Endothelial cell (in vitro differentiated cells): Measurements from ENCODE around the gene NKD1. TPM values are rescaled to one million over a fixed set of nuclear protein-coding genes. Genes with fewer than 3 reads are reported as not detected.

Source experiments
- DNase-seq: peaks from one replicate; pipeline ENCODE4 v3.0.0; 2021; ENCODE audit warnings: low spot score
- H3K27ac Mint-ChIP-seq: one replicate; pipeline ENCODE4 v1.8.0; 2021; ENCODE audit warnings: mixed read lengths, inconsistent platforms; ENCODE audit not compliant: unreplicated experiment
- H3K27me3 Mint-ChIP-seq: one replicate; pipeline ENCODE4 v1.8.0; 2021; ENCODE audit warnings: mild to moderate bottlenecking, moderate library complexity, mixed read lengths, inconsistent platforms; ENCODE audit not compliant: unreplicated experiment
- H3K36me3 Mint-ChIP-seq: one replicate; pipeline ENCODE4 v1.8.0; 2021; ENCODE audit warnings: mild to moderate bottlenecking, low read depth, mixed read lengths, inconsistent platforms; ENCODE audit not compliant: unreplicated experiment
- H3K4me1 Mint-ChIP-seq: one replicate; pipeline ENCODE4 v1.8.0; 2021; ENCODE audit warnings: mild to moderate bottlenecking, mixed read lengths, inconsistent platforms; ENCODE audit not compliant: unreplicated experiment
- H3K4me3 Mint-ChIP-seq: one replicate; pipeline ENCODE4 v1.8.0; 2021; ENCODE audit warnings: mild to moderate bottlenecking, mixed read lengths, inconsistent platforms; ENCODE audit not compliant: unreplicated experiment
- H3K9me3 Mint-ChIP-seq: one replicate; pipeline ENCODE4 v1.8.0; 2021; ENCODE audit warnings: mixed read lengths, inconsistent platforms; ENCODE audit not compliant: unreplicated experiment
- CTCF ChIP-seq: fragments of 200-600 bp; sonication (generic); IDR thresholded peaks from one replicate; pipeline ENCODE4 v1.5.0; 2021; ENCODE audit warnings: antibody characterized with exemption; ENCODE audit not compliant: unreplicated experiment
- total RNA-seq: library from RNA; stranded (reverse); fragmentation: NEBNext Ultra II Directional; extraction: Animal tissue kit (Norgen Biotek cat#: 25700); gene quantifications from one replicate; pipeline ENCODE4 v1.2.1, GENCODE V29; 2021; ENCODE audit not compliant: unreplicated experiment

NKD1 gene
- total RNA-seq, 1 donor from 2014 or later: 2.4 TPM

GRCh38 chr16:50565428-50565827 lies 17.2 kb downstream of the NKD1 start:
- H3K4me3 Mint-ChIP-seq: no peak overlapping the region
- no peak for TF ChIP-seq CTCF
- no peaks in the 10 kb centered on the region for H3K4me1 Mint-ChIP-seq
- H3K9me3 Mint-ChIP-seq: no peaks in the 10 kb centered on the region
- DNase-seq: no peak
- H3K27me3 Mint-ChIP-seq: no peaks in the 10 kb centered on the region
- H3K27ac Mint-ChIP-seq: no peak overlapping the region
- no peaks in the 10 kb centered on the region for H3K36me3 Mint-ChIP-seq

DNA sequence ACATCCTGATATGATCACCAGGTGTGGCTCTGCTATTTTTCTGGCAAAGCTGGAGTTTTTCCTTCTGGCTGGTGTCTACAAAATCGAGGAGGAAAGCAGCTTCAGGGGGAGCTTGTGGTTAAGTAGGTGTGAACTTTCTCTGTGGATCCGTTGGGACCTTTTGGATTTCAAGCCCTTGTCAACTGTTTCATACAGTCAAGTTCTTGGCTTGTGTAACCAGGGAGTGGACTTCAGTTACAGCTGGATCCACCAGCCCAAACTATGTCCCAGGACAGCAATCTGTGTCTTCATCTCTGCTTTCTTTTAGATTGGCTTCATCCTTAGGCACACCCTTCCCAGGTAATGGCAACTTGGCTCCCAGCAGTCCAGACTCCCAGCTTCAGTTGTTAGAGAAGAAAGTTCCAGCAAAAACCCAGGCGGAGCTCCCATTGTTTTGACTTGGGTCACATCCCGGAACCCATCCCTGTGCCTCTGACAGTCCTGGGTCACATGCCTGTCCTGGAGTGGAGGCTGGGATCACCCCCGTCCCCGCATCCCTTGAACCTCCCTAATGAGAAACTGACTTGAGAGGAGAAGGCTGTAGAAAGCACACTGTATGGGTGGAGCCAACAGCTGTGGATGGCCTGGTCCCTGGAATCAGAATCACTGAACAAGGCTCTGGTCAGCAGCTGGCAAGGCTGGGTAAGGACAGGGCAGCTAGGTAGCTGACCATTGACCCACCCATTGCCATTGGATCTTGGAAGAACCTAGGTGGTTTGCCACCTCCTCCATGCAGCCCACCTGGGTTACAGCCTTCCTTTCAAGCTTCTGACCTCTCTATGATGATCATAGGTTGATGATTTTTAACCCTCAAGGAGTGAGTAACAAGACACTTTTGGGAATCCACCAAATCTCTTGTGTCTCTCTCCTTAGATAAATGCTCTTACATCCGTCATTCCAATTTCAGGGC lies 18.1 kb downstream of the NKD1 start:
- no peak for TF ChIP-seq CTCF
- H3K4me3 Mint-ChIP-seq: no peak overlapping the region
- no peaks in the 10 kb centered on the region for H3K36me3 Mint-ChIP-seq
- no peaks in the 10 kb centered on the region for H3K4me1 Mint-ChIP-seq
- H3K27me3 Mint-ChIP-seq: no peaks in the 10 kb centered on the region
- no peak overlapping the region for H3K27ac Mint-ChIP-seq
- DNase-seq: no peak
- no peaks in the 10 kb centered on the region for H3K9me3 Mint-ChIP-seq

DNA sequence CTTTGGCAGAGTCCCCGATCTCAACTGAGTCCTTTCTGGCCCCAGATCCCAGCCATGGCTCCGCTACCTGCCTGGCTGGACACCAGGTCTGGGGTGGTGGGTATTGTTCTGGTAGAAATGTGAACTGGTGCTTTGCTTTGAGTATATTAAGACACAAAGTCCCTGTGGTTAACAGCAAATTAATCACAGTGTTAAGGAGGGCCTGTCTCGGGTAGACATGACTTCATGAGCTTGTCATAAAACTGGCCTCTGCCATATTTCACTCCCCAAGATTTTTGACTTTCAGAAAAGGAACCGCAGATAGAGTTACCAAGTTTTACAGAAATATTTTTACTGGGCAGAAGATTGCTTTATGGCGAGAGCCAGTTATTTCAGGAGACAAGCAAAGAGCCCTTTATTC lies 19.5 kb downstream of the NKD1 start:
- no peak for TF ChIP-seq CTCF
- no peak for DNase-seq
- H3K27ac Mint-ChIP-seq: no peak overlapping the region
- no peaks in the 10 kb centered on the region for H3K36me3 Mint-ChIP-seq
- H3K4me1 Mint-ChIP-seq: no peaks in the 10 kb centered on the region
- H3K4me3 Mint-ChIP-seq: no peak overlapping the region
- H3K9me3 Mint-ChIP-seq: no peaks in the 10 kb centered on the region
- peaks cover 3% of the 10 kb centered on the region for H3K27me3 Mint-ChIP-seq

GRCh38 chr16:50568187-50568815 lies 20.1 kb downstream of the NKD1 start:
- no peak for DNase-seq
- no peaks in the 10 kb centered on the region for H3K4me1 Mint-ChIP-seq
- TF ChIP-seq CTCF: no peak
- H3K4me3 Mint-ChIP-seq: no peak overlapping the region
- H3K27me3 Mint-ChIP-seq: peaks cover 3% of the 10 kb centered on the region
- H3K27ac Mint-ChIP-seq: no peak overlapping the region
- H3K9me3 Mint-ChIP-seq: no peaks in the 10 kb centered on the region
- H3K36me3 Mint-ChIP-seq: no peaks in the 10 kb centered on the region

DNA sequence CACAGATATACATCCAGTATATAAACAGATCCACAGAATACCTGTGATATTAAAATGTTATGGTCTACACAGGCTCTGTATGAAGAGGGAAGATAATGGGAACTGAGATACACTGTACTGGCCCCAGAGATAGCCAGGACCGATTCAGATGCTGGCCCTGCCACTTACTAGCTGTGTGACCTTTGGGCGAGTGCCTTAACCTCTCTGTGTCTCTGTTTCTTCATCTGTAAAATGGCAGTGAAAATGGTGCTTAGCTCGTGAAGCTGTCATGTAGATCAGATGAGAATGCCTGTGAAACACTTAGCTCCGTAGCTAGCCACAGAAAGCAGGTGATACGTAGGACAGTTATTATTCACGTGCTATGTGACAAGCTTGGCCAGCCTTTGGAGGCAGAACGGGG lies 22.2 kb downstream of the NKD1 start:
- Mint-ChIP-seq H3K9me3 (no peaks in the 10 kb centered on the region), H3K27me3 (peaks cover 5% of the 10 kb centered on the region), H3K36me3 (no peaks in the 10 kb centered on the region), H3K4me1 (no peaks in the 10 kb centered on the region), H3K4me3 (no peak overlapping the region), H3K27ac (no peak overlapping the region)
- no peak for DNase-seq
- no peak for TF ChIP-seq CTCF
